ENCODE data around the gene HOXA9. TPM values are rescaled to one million over a fixed set of nuclear protein-coding genes. Genes with fewer than 3 reads are reported as not detected.
A peak's percentile ranks its signal among the peaks of the same experiment; 100 is the strongest.

The HOXA9 gene
- total RNA-seq, 1 donor from 2014 or later = 0.80 TPM

DNA sequence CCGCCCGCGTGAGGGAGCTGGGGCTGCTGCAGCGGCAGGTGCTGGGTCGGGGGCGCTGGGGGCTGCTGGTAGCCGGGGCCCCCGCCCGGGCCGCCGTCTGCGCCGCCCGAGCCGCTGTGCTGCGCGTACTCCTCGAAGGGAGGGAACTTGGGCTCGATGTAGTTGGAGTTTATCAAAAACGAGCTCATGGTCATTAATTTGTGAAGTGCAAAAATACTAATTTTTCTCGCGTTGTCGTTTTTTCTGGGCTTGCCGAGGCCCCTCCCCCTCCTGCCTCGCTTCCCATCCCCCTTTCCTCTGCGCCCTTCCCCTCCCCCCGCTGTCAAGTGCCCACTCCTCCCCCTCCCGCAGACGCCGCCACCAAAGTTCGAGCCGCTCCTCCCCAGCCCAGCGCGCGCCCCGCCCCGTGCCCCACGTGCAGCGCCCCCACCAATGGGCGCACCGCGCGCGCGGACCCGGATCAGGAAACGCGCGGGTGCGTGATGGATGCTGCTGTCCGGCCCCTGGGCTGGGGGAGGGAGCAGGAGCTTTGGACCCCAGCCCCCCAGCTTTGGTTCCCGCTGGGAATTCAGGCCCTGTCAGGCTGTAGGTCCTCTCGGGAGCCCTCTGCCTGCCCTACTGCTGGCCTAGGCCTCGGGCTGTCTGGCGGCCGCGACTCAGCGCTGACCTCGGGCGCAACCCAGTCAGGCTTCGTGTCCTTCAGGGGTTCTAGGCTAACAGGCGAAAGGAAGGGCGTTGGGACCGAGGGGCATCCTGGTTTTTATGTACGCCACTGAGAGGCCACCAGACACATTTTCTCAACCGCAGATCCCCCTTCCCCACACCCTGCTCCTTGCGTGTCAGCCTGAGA lies 34.6 kb downstream of the HOXA9 start, which contains the start of gene HOXA4:
Gene HOXA4 (minus strand): TSS at position 218 of the 850 bp plus-strand sequence. CDS start 24 bp downstream, at position 194.
- Mint-ChIP-seq H3K27ac (ENCODE audit: unreplicated experiment) (no peak within 1 kb of the TSS), H3K27me3 (ENCODE audit: unreplicated experiment) (peaks cover 37% of the 10 kb centered on the region), H3K36me3 (ENCODE audit: low read depth, unreplicated experiment) (no peaks in the 10 kb centered on the region), H3K4me3 (ENCODE audit: unreplicated experiment) (peak within 1 kb of the TSS; percentile 43), H3K9me3 (ENCODE audit: unreplicated experiment) (no peaks in the 10 kb centered on the region), H3K4me1 (ENCODE audit: unreplicated experiment) (peaks cover 11% of the 10 kb centered on the region)
- DNase-seq (ENCODE audit: low spot score) = peak; percentile 81
- no peak for TF ChIP-seq CTCF (IDR thresholded peaks at IDR 0.05; ENCODE audit: unreplicated experiment)

GRCh38 chr7:27129729-27130539 lies 35.4 kb downstream of the HOXA9 start:
- Mint-ChIP-seq H3K27ac (ENCODE audit: unreplicated experiment) (no peak overlapping the region), H3K27me3 (ENCODE audit: unreplicated experiment) (peaks cover 40% of the 10 kb centered on the region), H3K36me3 (ENCODE audit: low read depth, unreplicated experiment) (no peaks in the 10 kb centered on the region), H3K4me3 (ENCODE audit: unreplicated experiment) (no peak overlapping the region), H3K4me1 (ENCODE audit: unreplicated experiment) (peaks cover 14% of the 10 kb centered on the region), H3K9me3 (ENCODE audit: unreplicated experiment) (no peaks in the 10 kb centered on the region)
- no peak for TF ChIP-seq CTCF (IDR thresholded peaks at IDR 0.05; ENCODE audit: unreplicated experiment)
- no peak for DNase-seq (ENCODE audit: low spot score)

DNA sequence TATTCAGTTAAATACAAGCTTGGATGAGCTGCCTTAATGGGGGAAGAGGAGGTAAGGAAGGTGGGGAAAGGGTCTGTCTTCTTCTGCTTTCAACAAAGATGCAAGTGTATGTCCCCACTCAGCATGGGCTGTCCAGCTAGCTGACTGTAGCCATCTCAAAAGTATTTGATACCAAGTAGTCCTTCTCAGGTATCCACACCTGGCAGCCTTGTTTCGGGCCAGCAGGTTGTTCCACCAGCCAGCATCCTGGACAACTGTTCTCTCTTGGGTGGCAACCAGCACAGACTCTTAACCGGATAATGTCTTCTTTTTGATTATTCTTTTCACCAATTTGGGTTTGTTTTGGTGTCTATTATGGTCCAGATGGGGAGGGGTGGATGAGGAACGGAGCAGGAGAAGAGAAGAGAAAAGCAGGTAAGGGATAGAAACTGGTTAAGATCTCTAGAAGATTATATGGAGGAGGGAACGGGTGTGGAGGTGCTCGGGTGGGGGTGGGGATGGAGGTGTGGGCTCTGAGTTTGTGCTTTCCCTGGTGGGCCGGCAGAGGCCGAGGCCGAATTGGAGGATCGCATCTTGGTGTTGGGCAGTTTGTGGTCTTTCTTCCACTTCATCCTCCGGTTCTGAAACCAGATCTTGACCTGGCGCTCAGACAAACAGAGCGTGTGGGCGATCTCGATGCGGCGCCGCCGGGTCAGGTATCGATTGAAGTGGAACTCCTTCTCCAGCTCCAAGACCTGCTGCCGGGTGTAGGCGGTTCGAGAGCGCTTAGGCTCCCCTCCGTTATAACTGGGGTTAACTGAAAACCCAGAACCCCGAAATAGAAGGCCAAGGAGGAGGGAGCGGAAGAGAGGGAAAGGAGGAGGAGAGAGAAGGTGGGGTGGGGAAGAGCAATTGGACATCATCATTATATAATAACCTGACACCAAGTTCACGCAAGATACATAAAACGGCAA lies 36.3 kb downstream of the HOXA9 start:
- H3K27me3 Mint-ChIP-seq (ENCODE audit: unreplicated experiment) = peaks cover 43% of the 10 kb centered on the region
- H3K4me3 Mint-ChIP-seq (ENCODE audit: unreplicated experiment) = no peak overlapping the region
- no peak for DNase-seq (ENCODE audit: low spot score)
- no peak for TF ChIP-seq CTCF (IDR thresholded peaks at IDR 0.05; ENCODE audit: unreplicated experiment)
- H3K4me1 Mint-ChIP-seq (ENCODE audit: unreplicated experiment) = peaks cover 20% of the 10 kb centered on the region
- no peaks in the 10 kb centered on the region for H3K36me3 Mint-ChIP-seq (ENCODE audit: low read depth, unreplicated experiment)
- no peaks in the 10 kb centered on the region for H3K9me3 Mint-ChIP-seq (ENCODE audit: unreplicated experiment)
- no peak overlapping the region for H3K27ac Mint-ChIP-seq (ENCODE audit: unreplicated experiment)

- no peak overlapping the region for H3K27ac Mint-ChIP-seq (ENCODE audit: unreplicated experiment)
These were observed 37.3 kb downstream of the HOXA9 start for GRCh38 chr7:27128034-27128433.

More at GRCh38 chr7:27128034-27128433, 37.3 kb downstream of the HOXA9 start:
- peaks cover 40% of the 10 kb centered on the region for H3K27me3 Mint-ChIP-seq (ENCODE audit: unreplicated experiment)
- no peak overlapping the region for H3K4me3 Mint-ChIP-seq (ENCODE audit: unreplicated experiment)
- TF ChIP-seq CTCF (IDR thresholded peaks at IDR 0.05; ENCODE audit: unreplicated experiment) = no peak
- H3K4me1 Mint-ChIP-seq (ENCODE audit: unreplicated experiment) = peaks cover 26% of the 10 kb centered on the region
- no peak for DNase-seq (ENCODE audit: low spot score)
- no peaks in the 10 kb centered on the region for H3K36me3 Mint-ChIP-seq (ENCODE audit: low read depth, unreplicated experiment)
- H3K9me3 Mint-ChIP-seq (ENCODE audit: unreplicated experiment) = no peaks in the 10 kb centered on the region
